Muscle of leg (tissue), 11 donors: ENCODE measurements around the gene EVX2. TPM values are rescaled to one million over a fixed set of nuclear protein-coding genes. Genes with fewer than 3 reads are reported as not detected.

Experiments used
- DNase-seq: peaks from one replicate; pipeline ENCODE4 v3.0.0; 2013
- H3K27ac ChIP-seq: one replicate; pipeline ENCODE4 v1.5.1; 2013; ENCODE audit warnings: mild to moderate bottlenecking, low read length, control low read depth
- H3K27me3 ChIP-seq: one replicate; pipeline ENCODE4 v1.6.1; 2013; ENCODE audit warnings: low read length; ENCODE audit not compliant: control insufficient read depth, insufficient read depth
- H3K36me3 ChIP-seq: one replicate; pipeline ENCODE4 v1.6.1; 2013; ENCODE audit warnings: low read length; ENCODE audit not compliant: control insufficient read depth, insufficient read depth
- H3K4me1 ChIP-seq: one replicate; pipeline ENCODE4 v1.6.1; 2013; ENCODE audit warnings: low read length; ENCODE audit not compliant: control insufficient read depth, insufficient read depth
- H3K4me3 ChIP-seq: one replicate; pipeline ENCODE4 v1.5.1; 2013; ENCODE audit warnings: low read length, control low read depth
- H3K9me3 ChIP-seq: replicated peaks from 2 replicates; pipeline ENCODE4 v1.6.1; 2013; ENCODE audit warnings: low read depth, low read length; ENCODE audit not compliant: control insufficient read depth
- WGBS: methylation state at CpG from one replicate; pipeline ENCODE4 v1.1.5; 2013; ENCODE audit warnings: missing lambda C conversion rate; ENCODE audit not compliant: insufficient coverage; 5-methylcytosine and 5-hydroxymethylcytosine counted together
- polyA plus RNA-seq, 8 donors: library from polyadenylated mRNA; unstranded; fragments of 120-200 nt; gene quantifications; one replicate each; pipeline versions ENCODE4 v1.2.1 to v1.2.3, GENCODE V29; 2013; ENCODE audit warnings: inconsistent platforms in 1 of 8, low replicate concordance in 1 of 8; ENCODE audit not compliant: insufficient read length in 8 of 8, insufficient read depth in 1 of 8
- total RNA-seq: library from RNA; stranded (reverse); fragments of 120-200 nt; gene quantifications from one replicate; pipeline ENCODE4 v1.2.4, GENCODE V29; 2013

Gene EVX2
- total and polyA plus RNA-seq, 9 donors: 0.03 to 0.18 (median 0.05) TPM

GRCh38 chr2:176072951-176073904 is 10.5 kb downstream of the EVX2 start:
- Histone ChIP-seq H3K4me1 (peaks cover 14% of the 10 kb centered on the region), H3K9me3 (no peaks in the 10 kb centered on the region), H3K27ac (no peak overlapping the region), H3K36me3 (no peaks in the 10 kb centered on the region), H3K4me3 (no peak overlapping the region), H3K27me3 (peaks cover 85% of the 10 kb centered on the region)
- no peak for DNase-seq
- WGBS: 15% methylated on average over 20 of the region's 29 CpGs

GRCh38 chr2:176072292-176072669 is 11.5 kb downstream of the EVX2 start:
- Histone ChIP-seq H3K4me3 (no peak overlapping the region), H3K36me3 (no peaks in the 10 kb centered on the region), H3K27ac (no peak overlapping the region), H3K9me3 (no peaks in the 10 kb centered on the region), H3K4me1 (peaks cover 21% of the 10 kb centered on the region), H3K27me3 (peaks cover 94% of the 10 kb centered on the region)
- WGBS: 14% methylated on average over 1 of the region's 5 CpGs
- no peak for DNase-seq

GRCh38 chr2:176071330-176072291 is 12.2 kb downstream of the EVX2 start:
- Histone ChIP-seq H3K36me3 (no peaks in the 10 kb centered on the region), H3K27me3 (peaks cover 97% of the 10 kb centered on the region), H3K27ac (no peak overlapping the region), H3K4me3 (no peak overlapping the region), H3K9me3 (no peaks in the 10 kb centered on the region), H3K4me1 (peaks cover 28% of the 10 kb centered on the region)
- WGBS: 10% methylated on average over 43 of the region's 58 CpGs
- no peak for DNase-seq

GRCh38 chr2:176068419-176068832 is 15.3 kb downstream of the EVX2 start:
- H3K36me3 ChIP-seq: no peaks in the 10 kb centered on the region
- H3K4me3 ChIP-seq: no peak overlapping the region
- no peak for DNase-seq
- H3K9me3 ChIP-seq: no peaks in the 10 kb centered on the region
- peaks cover 83% of the 10 kb centered on the region for H3K27me3 ChIP-seq
- WGBS: 13% methylated on average over 30 of the region's 30 CpGs
- H3K27ac ChIP-seq: no peak overlapping the region
- H3K4me1 ChIP-seq: peaks cover 28% of the 10 kb centered on the region

- 17% methylated on average over 23 of the region's 38 CpGs for WGBS
- H3K4me1 ChIP-seq: peaks cover 25% of the 10 kb centered on the region
- H3K27me3 ChIP-seq: peaks cover 77% of the 10 kb centered on the region
- no peak overlapping the region for H3K27ac ChIP-seq
- H3K4me3 ChIP-seq: peak overlapping the region; percentile 42
- no peaks in the 10 kb centered on the region for H3K36me3 ChIP-seq
- no peaks in the 10 kb centered on the region for H3K9me3 ChIP-seq
- DNase-seq: no peak
These were observed 16.0 kb downstream of the EVX2 start for GRCh38 chr2:176067589-176068418.

- DNase-seq: no peak
- WGBS: 12% methylated on average over 49 of the region's 56 CpGs
These were observed 16.8 kb downstream of the EVX2 start for GRCh38 chr2:176066645-176067588.

GRCh38 chr2:176063958-176064357 is 19.8 kb downstream of the EVX2 start:
- H3K27me3 ChIP-seq: peaks cover 48% of the 10 kb centered on the region
- no peaks in the 10 kb centered on the region for H3K36me3 ChIP-seq
- H3K27ac ChIP-seq: no peak overlapping the region
- DNase-seq: no peak
- WGBS: no CpG with 5 or more reads among the region's 2 CpGs
- H3K9me3 ChIP-seq: no peaks in the 10 kb centered on the region
- no peak overlapping the region for H3K4me3 ChIP-seq
- H3K4me1 ChIP-seq: peaks cover 20% of the 10 kb centered on the region

More at GRCh38 chr2:176066645-176067588, 16.8 kb downstream of the EVX2 start:
- H3K4me1 ChIP-seq: peaks cover 25% of the 10 kb centered on the region
- H3K36me3 ChIP-seq: no peaks in the 10 kb centered on the region
- no peaks in the 10 kb centered on the region for H3K9me3 ChIP-seq
- H3K4me3 ChIP-seq: peak overlapping the region; percentile 42
- peaks cover 68% of the 10 kb centered on the region for H3K27me3 ChIP-seq
- no peak overlapping the region for H3K27ac ChIP-seq

- no peaks in the 10 kb centered on the region for H3K36me3 ChIP-seq
These were observed 27.4 kb downstream of the EVX2 start for GRCh38 chr2:176056406-176056805.

GRCh38 chr2:176039375-176039774 is 44.4 kb downstream of the EVX2 start:
- WGBS: 50% methylated on average over 3 of the region's 3 CpGs
- no peaks in the 10 kb centered on the region for H3K27me3 ChIP-seq

More at GRCh38 chr2:176056406-176056805, 27.4 kb downstream of the EVX2 start:
- H3K4me3 ChIP-seq: no peak overlapping the region
- no CpG with 5 or more reads among the region's 1 CpG for WGBS
- H3K9me3 ChIP-seq: no peaks in the 10 kb centered on the region
- peaks cover 16% of the 10 kb centered on the region for H3K27me3 ChIP-seq
- DNase-seq: no peak
- H3K4me1 ChIP-seq: no peaks in the 10 kb centered on the region
- H3K27ac ChIP-seq: no peak overlapping the region

More at GRCh38 chr2:176039375-176039774, 44.4 kb downstream of the EVX2 start:
- Histone ChIP-seq H3K27ac (no peak overlapping the region), H3K9me3 (no peaks in the 10 kb centered on the region), H3K4me3 (no peak overlapping the region), H3K36me3 (no peaks in the 10 kb centered on the region), H3K4me1 (no peaks in the 10 kb centered on the region)
- DNase-seq: peak; percentile 2
